ENCODE data around the gene C10orf67.

DNA sequence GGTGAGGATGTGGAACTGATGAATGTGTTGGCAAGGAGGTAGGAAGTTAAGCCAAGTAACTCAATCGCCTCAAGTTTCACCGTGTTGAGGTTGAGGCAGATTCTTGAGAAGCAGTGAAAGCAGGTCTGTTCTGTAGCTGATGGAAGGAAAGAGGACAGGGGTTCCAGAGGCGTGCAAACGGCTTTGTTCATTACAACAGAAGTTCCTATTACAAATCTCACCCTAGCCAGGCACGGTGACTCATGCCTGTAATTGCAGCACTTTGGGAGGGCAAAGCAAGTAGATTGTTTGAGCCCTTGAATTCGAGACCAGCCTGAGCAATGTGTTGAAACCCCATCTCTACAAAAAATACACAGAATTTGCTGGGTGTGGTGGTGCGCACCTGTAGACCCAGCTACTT lies 189.4 kb downstream of the C10orf67 start:
- TF ChIP-seq, protein P1, sequence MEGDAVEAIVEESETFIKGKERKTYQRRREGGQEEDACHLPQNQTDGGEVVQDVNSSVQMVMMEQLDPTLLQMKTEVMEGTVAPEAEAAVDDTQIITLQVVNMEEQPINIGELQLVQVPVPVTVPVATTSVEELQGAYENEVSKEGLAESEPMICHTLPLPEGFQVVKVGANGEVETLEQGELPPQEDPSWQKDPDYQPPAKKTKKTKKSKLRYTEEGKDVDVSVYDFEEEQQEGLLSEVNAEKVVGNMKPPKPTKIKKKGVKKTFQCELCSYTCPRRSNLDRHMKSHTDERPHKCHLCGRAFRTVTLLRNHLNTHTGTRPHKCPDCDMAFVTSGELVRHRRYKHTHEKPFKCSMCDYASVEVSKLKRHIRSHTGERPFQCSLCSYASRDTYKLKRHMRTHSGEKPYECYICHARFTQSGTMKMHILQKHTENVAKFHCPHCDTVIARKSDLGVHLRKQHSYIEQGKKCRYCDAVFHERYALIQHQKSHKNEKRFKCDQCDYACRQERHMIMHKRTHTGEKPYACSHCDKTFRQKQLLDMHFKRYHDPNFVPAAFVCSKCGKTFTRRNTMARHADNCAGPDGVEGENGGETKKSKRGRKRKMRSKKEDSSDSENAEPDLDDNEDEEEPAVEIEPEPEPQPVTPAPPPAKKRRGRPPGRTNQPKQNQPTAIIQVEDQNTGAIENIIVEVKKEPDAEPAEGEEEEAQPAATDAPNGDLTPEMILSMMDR (IDR thresholded peaks at IDR 0.05): no peak
- TF ChIP-seq POLR2A (IDR thresholded peaks at IDR 0.05) (no peak), POLR2AphosphoS5 (IDR thresholded peaks at IDR 0.05) (no peak)
